HepG2 (cell line): ENCODE results near the gene FAM3A. TPM values are rescaled to one million over a fixed set of nuclear protein-coding genes. Genes with fewer than 3 reads are reported as not detected.

Experiments used
- ARNTL ChIP-seq: sonication (generic); formaldehyde crosslinking; IDR thresholded peaks from 2 replicates; pipeline ENCODE4 v1.4.0; 2020; ENCODE audit warnings: mild to moderate bottlenecking, missing genetic modification reagents
- CAMTA2 ChIP-seq: sonication (generic); formaldehyde crosslinking; IDR thresholded peaks from 2 replicates; pipeline ENCODE4 v1.4.0; 2020; ENCODE audit warnings: mild to moderate bottlenecking, missing genetic modification reagents, borderline replicate concordance
- EZH2 ChIP-seq: conservative IDR thresholded peaks from 2 replicates; pipeline ENCODE4 v1.6.1; 2012; ENCODE audit warnings: mild to moderate bottlenecking, low read depth, low read length, moderate library complexity
- FOXK2 ChIP-seq: fragments of 450-650 bp; IDR thresholded peaks from 2 replicates; pipeline ENCODE4 v1.6.1; 2016
- HOXA3 ChIP-seq: sonication (generic); formaldehyde crosslinking; IDR thresholded peaks from 2 replicates; pipeline ENCODE4 v1.5.0; 2020; ENCODE audit warnings: missing genetic modification reagents
- HOXA5 ChIP-seq: sonication (generic); formaldehyde crosslinking; IDR thresholded peaks from 2 replicates; pipeline ENCODE4 v1.4.0; 2020; ENCODE audit warnings: missing genetic modification reagents
- KDM4B ChIP-seq: sonication (generic); formaldehyde crosslinking; IDR thresholded peaks from 2 replicates; pipeline ENCODE4 v1.4.0; 2020; ENCODE audit warnings: missing genetic modification reagents
- KLF15 ChIP-seq: sonication (generic); formaldehyde crosslinking; IDR thresholded peaks from 2 replicates; pipeline ENCODE4 v1.8.1; 2023; ENCODE audit warnings: borderline replicate concordance, mild to moderate bottlenecking, inconsistent platforms, missing genetic modification reagents, mixed read lengths
- MXD4 ChIP-seq: IDR thresholded peaks from 2 replicates; pipeline ENCODE4 v1.6.1; 2016; ENCODE audit warnings: mild to moderate bottlenecking, missing biosample characterization, missing genetic modification reagents
- NFKB2 ChIP-seq: sonication (generic); formaldehyde crosslinking; IDR thresholded peaks from 2 replicates; pipeline ENCODE4 v1.4.0; 2020; ENCODE audit warnings: missing genetic modification reagents, borderline replicate concordance
- NR1H2 ChIP-seq: sonication (generic); formaldehyde crosslinking; IDR thresholded peaks from 2 replicates; pipeline ENCODE4 v1.8.1; 2022; ENCODE audit warnings: low read depth, missing genetic modification reagents, borderline replicate concordance
- RFX5 ChIP-seq: IDR thresholded peaks from 2 replicates; pipeline ENCODE4 v1.6.1; 2011; ENCODE audit warnings: low read depth, low read length, improper control_type of control experiment
- SMAD3 ChIP-seq: sonication (generic); formaldehyde crosslinking; IDR thresholded peaks from 2 replicates; pipeline ENCODE4 v1.4.0; 2020; ENCODE audit warnings: missing genetic modification reagents
- SP5 ChIP-seq: IDR thresholded peaks from 2 replicates; pipeline ENCODE4 v1.6.1; 2016; ENCODE audit warnings: low read depth, borderline replicate concordance
- ZC3H13 ChIP-seq: sonication (generic); formaldehyde crosslinking; IDR thresholded peaks from 2 replicates; pipeline ENCODE4 v1.8.1; 2023; ENCODE audit warnings: mild to moderate bottlenecking, missing genetic modification reagents, moderate library complexity
- ZC3H4 ChIP-seq: sonication (generic); formaldehyde crosslinking; IDR thresholded peaks from 2 replicates; pipeline ENCODE4 v1.4.0; 2020; ENCODE audit warnings: missing genetic modification reagents, borderline replicate concordance
- ZKSCAN1 ChIP-seq: fragments of 150-350 bp; IDR thresholded peaks from 2 replicates; pipeline ENCODE4 v1.6.1; 2014; ENCODE audit warnings: low read length
- ZNF20 ChIP-seq: sonication (generic); formaldehyde crosslinking; IDR thresholded peaks from 2 replicates; pipeline ENCODE4 v1.4.0; 2020; ENCODE audit warnings: mild to moderate bottlenecking, moderate library complexity, missing genetic modification reagents
- ZNF326 ChIP-seq: sonication (generic); formaldehyde crosslinking; IDR thresholded peaks from 2 replicates; pipeline ENCODE4 v1.4.0; 2020; ENCODE audit warnings: missing genetic modification reagents, borderline replicate concordance
- ZNF768 ChIP-seq: sonication (generic); formaldehyde crosslinking; IDR thresholded peaks from 2 replicates; pipeline ENCODE4 v1.4.0; 2020; ENCODE audit warnings: missing genetic modification reagents
- polyA plus RNA-seq, 8 experiments: library from polyadenylated mRNA; depleted of rRNA in 3 of 8; stranded (reverse) in 7 of 8; unstranded in 1 of 8; fragments of >200 nt; fragmentation: Illumina TruSeq in 4 of 8; extraction: Trizol in 4 of 8; gene quantifications; 2 replicates each; pipeline versions ENCODE4 v1.2.1 to v1.2.3, GENCODE V29; 2011 to 2016; ENCODE audit warnings: low read depth in 4 of 8, missing spikeins in 1 of 8, mixed read lengths in 1 of 8; ENCODE audit not compliant: insufficient read depth in 1 of 8
- total RNA-seq, 5 experiments: library from RNA; depleted of rRNA; stranded (reverse); fragments of >200 nt; fragmentation: Illumina TruSeq; extraction: Trizol; gene quantifications; 2 replicates each; pipeline ENCODE4 v1.2.3, GENCODE V29; 2016; ENCODE audit warnings: low read depth in 1 of 5
- TF ChIP-seq, protein P1 (sequence below): sonication (generic); formaldehyde crosslinking; IDR thresholded peaks from 2 replicates; pipeline ENCODE4 v1.4.0; 2020; ENCODE audit warnings: missing genetic modification reagents, borderline replicate concordance
- TF ChIP-seq, protein P2 (sequence below): sonication (generic); formaldehyde crosslinking; IDR thresholded peaks from 2 replicates; pipeline ENCODE4 v1.4.0; 2020; ENCODE audit warnings: low read depth, mild to moderate bottlenecking, missing genetic modification reagents
- TF ChIP-seq, protein P3 (sequence below): sonication (generic); formaldehyde crosslinking; IDR thresholded peaks from 2 replicates; pipeline ENCODE4 v1.4.0; 2020; ENCODE audit warnings: missing genetic modification reagents; ENCODE audit errors: not compliant biosample characterization
- TF ChIP-seq, protein P4 (sequence below): sonication (generic); formaldehyde crosslinking; IDR thresholded peaks from 2 replicates; pipeline ENCODE4 v1.5.0; 2020; ENCODE audit warnings: missing genetic modification reagents, mild to moderate bottlenecking, borderline replicate concordance

Gene FAM3A
- total and polyA plus RNA-seq, 2 of the 13 experiments (the other 11 are each of a cell fraction or from before 2014, with no cell fraction given), result 11.2 to 22.7 TPM

DNA sequence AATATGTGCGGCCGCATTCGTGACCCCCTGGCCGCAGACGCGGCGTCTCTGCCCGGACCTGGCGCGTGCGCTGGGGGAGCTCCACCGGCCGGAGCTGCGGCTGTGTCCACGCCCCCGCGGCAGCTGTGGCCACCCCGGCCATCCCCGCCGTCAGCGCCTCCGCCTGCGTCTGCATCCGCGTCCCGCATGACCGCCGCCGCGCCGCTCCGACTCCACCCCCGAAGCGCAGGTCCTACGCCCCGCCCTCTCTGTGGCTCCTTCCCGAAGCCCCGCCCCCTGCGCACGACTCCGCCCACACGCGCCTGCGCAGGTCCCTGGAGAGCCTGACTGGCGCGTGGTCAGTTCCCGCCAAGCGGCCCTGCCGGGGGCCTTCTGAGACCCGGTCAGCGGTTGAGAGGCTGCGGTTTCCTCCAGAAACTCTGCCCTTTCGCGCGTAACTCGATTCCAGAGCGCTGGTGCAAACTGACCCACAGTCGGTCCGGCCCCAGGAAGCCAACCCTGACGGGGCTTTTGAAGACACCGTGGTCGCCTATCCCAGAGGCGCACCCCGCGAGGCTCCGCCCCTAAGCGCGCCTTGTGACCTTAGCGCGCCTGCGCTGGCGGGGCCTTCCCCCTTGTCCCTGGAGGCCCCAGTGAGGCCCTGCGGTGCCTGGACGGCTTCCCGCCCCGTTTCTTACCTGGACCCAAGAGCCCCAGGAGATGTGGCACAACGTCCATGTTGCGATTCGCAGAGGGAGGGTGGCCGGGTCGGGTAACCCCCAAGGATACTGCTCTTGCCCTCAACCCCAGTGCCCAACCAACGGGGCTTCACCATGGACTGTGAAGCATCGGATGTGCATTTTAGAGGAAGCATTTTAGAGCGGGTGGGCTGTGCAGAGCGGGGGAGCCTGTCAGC is 37.1 kb downstream of the FAM3A start, which contains the start of gene LAGE3 (continued):
- TF ChIP-seq, protein P1, sequence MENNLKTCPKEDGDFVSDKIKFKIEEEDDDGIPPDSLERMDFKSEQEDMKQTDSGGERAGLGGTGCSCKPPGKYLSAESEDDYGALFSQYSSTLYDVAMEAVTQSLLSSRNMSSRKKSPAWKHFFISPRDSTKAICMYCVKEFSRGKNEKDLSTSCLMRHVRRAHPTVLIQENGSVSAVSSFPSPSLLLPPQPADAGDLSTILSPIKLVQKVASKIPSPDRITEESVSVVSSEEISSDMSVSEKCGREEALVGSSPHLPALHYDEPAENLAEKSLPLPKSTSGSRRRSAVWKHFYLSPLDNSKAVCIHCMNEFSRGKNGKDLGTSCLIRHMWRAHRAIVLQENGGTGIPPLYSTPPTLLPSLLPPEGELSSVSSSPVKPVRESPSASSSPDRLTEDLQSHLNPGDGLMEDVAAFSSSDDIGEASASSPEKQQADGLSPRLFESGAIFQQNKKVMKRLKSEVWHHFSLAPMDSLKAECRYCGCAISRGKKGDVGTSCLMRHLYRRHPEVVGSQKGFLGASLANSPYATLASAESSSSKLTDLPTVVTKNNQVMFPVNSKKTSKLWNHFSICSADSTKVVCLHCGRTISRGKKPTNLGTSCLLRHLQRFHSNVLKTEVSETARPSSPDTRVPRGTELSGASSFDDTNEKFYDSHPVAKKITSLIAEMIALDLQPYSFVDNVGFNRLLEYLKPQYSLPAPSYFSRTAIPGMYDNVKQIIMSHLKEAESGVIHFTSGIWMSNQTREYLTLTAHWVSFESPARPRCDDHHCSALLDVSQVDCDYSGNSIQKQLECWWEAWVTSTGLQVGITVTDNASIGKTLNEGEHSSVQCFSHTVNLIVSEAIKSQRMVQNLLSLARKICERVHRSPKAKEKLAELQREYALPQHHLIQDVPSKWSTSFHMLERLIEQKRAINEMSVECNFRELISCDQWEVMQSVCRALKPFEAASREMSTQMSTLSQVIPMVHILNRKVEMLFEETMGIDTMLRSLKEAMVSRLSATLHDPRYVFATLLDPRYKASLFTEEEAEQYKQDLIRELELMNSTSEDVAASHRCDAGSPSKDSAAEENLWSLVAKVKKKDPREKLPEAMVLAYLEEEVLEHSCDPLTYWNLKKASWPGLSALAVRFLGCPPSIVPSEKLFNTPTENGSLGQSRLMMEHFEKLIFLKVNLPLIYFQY (CRISPR knock-in tag), result 0 out of 2 replicates have a peak, but pooled peaks have one; percentile 50
- TF ChIP-seq ZC3H4 (CRISPR knock-in tag), result no peak
- TF ChIP-seq ZNF768, result no peak
- no peak for TF ChIP-seq ZC3H13 (CRISPR knock-in tag)
- TF ChIP-seq, protein P2, sequence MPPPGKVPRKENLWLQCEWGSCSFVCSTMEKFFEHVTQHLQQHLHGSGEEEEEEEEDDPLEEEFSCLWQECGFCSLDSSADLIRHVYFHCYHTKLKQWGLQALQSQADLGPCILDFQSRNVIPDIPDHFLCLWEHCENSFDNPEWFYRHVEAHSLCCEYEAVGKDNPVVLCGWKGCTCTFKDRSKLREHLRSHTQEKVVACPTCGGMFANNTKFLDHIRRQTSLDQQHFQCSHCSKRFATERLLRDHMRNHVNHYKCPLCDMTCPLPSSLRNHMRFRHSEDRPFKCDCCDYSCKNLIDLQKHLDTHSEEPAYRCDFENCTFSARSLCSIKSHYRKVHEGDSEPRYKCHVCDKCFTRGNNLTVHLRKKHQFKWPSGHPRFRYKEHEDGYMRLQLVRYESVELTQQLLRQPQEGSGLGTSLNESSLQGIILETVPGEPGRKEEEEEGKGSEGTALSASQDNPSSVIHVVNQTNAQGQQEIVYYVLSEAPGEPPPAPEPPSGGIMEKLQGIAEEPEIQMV (CRISPR knock-in tag), result 0 out of 2 replicates have a peak, but pooled peaks have one; percentile 13
- TF ChIP-seq HOXA5 (CRISPR knock-in tag), result no peak
- TF ChIP-seq, protein P3, sequence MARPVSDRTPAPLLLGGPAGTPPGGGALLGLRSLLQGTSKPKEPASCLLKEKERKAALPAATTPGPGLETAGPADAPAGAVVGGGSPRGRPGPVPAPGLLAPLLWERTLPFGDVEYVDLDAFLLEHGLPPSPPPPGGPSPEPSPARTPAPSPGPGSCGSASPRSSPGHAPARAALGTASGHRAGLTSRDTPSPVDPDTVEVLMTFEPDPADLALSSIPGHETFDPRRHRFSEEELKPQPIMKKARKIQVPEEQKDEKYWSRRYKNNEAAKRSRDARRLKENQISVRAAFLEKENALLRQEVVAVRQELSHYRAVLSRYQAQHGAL, result no peak
- no peak for TF ChIP-seq FOXK2
- TF ChIP-seq ZNF326 (CRISPR knock-in tag), result no peak
- TF ChIP-seq ZNF20 (CRISPR knock-in tag), result no peak
- peak; percentile 59; the same call in 1 of the 2 replicates for TF ChIP-seq HOXA3 (CRISPR knock-in tag)
- TF ChIP-seq MXD4 (CRISPR knock-in tag), result 0 out of 2 replicates have a peak, but pooled peaks have one; percentile 40
- TF ChIP-seq SMAD3 (CRISPR knock-in tag), result no peak
- TF ChIP-seq CAMTA2, result no peak
- no peak for TF ChIP-seq ZKSCAN1
- TF ChIP-seq KLF15 (CRISPR knock-in tag), result no peak
- TF ChIP-seq SP5 (CRISPR knock-in tag), result peak; percentile 80
- TF ChIP-seq, protein P4, sequence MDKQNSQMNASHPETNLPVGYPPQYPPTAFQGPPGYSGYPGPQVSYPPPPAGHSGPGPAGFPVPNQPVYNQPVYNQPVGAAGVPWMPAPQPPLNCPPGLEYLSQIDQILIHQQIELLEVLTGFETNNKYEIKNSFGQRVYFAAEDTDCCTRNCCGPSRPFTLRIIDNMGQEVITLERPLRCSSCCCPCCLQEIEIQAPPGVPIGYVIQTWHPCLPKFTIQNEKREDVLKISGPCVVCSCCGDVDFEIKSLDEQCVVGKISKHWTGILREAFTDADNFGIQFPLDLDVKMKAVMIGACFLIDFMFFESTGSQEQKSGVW (CRISPR knock-in tag), result no peak
- no peak for TF ChIP-seq RFX5
- no peak for TF ChIP-seq ARNTL (CRISPR knock-in tag)
- TF ChIP-seq KDM4B (CRISPR knock-in tag), result no peak
- TF ChIP-seq NFKB2 (CRISPR knock-in tag), result peak; percentile 76; the same call in 1 of the 2 replicates
- TF ChIP-seq NR1H2 (CRISPR knock-in tag), result no peak
- no peak for TF ChIP-seq EZH2
